HEK293 (cell line): ENCODE results near the gene VIP.

ENCODE experiments used
- CTCF ChIA-PET: fragments of 350-600 bp; formaldehyde crosslinking; extraction: SDS; loops from one replicate; lab custom pipeline; 2021; ENCODE audit warnings: antibody characterized with exemption; lab: Yijun Ruan, JAX
- POLR2A ChIA-PET: fragments of 300-600 bp; formaldehyde crosslinking; extraction: SDS; loops from one replicate; lab custom pipeline; 2020; ENCODE audit warnings: antibody characterized with exemption, inconsistent platforms; lab: Yijun Ruan, JAX
- H3K27ac ChIP-seq: fragments of 200-500 bp; sonication (Bioruptor generic); 2 replicates; pipeline ENCODE4 v1.5.1; 2014; ENCODE audit warnings: low read depth, low read length, control low read depth, inconsistent platforms; ENCODE audit errors: extremely low read depth
- H3K36me3 ChIP-seq, 2 experiments: fragments of 200-500 bp in 1 of 2; sonication (Bioruptor generic) in 1 of 2; 1 replicate in 1 of 2; 2 replicates in 1 of 2; pipeline ENCODE4 v1.5.1; 2014 to 2017; ENCODE audit warnings: inconsistent platforms in 2 of 2, low read length in 2 of 2; ENCODE audit not compliant: control insufficient read depth in 2 of 2, insufficient read depth in 1 of 2
- H3K4me1 ChIP-seq: fragments of 200-500 bp; sonication (Bioruptor generic); 2 replicates; pipeline ENCODE4 v1.5.1; 2014; ENCODE audit warnings: mild to moderate bottlenecking, low read length, inconsistent platforms; ENCODE audit not compliant: control insufficient read depth, insufficient read depth
- H3K4me3 ChIP-seq: 2 replicates; pipeline ENCODE4 v1.5.1; 2011; ENCODE audit warnings: low read depth, mild to moderate bottlenecking, control low read depth, low read length, moderate library complexity
- H3K9me3 ChIP-seq: fragments of 200-500 bp; sonication (Bioruptor generic); 2 replicates; pipeline ENCODE4 v1.5.1; 2014; ENCODE audit warnings: low read depth, low read length, inconsistent platforms; ENCODE audit not compliant: control insufficient read depth, insufficient read depth
- PRDM6 ChIP-seq: fragments of 450-650 bp; formaldehyde crosslinking; IDR thresholded peaks from 2 replicates; pipeline ENCODE4 v1.5.1; 2017; ENCODE audit warnings: missing biosample characterization, missing genetic modification characterization
- REST ChIP-seq: fragments of 450-650 bp; formaldehyde crosslinking; IDR thresholded peaks from 2 replicates; pipeline ENCODE4 v1.5.1; 2016; ENCODE audit warnings: missing biosample characterization, missing genetic modification characterization
- SCRT2 ChIP-seq: fragments of 450-650 bp; formaldehyde crosslinking; IDR thresholded peaks from 2 replicates; pipeline ENCODE4 v1.5.1; 2016; ENCODE audit warnings: missing biosample characterization, missing genetic modification characterization
- ZNF654 ChIP-seq: fragments of 450-650 bp; formaldehyde crosslinking; IDR thresholded peaks from 2 replicates; pipeline ENCODE4 v1.5.1; 2016; ENCODE audit warnings: low read depth, missing biosample characterization, missing genetic modification characterization
- ZNF777 ChIP-seq: fragments of 450-650 bp; formaldehyde crosslinking; IDR thresholded peaks from 2 replicates; pipeline ENCODE4 v1.5.1; 2017; ENCODE audit warnings: missing biosample characterization, missing genetic modification characterization, borderline replicate concordance
- TF ChIP-seq, protein P1 (sequence below): fragments of 450-650 bp; formaldehyde crosslinking; IDR thresholded peaks from 2 replicates; pipeline ENCODE4 v1.5.1; 2017; ENCODE audit warnings: missing biosample characterization, mild to moderate bottlenecking, missing genetic modification characterization, moderate library complexity
- TF ChIP-seq, protein P2 (sequence below): fragments of 450-650 bp; formaldehyde crosslinking; IDR thresholded peaks from 2 replicates; pipeline ENCODE4 v1.5.1; 2016; ENCODE audit warnings: missing biosample characterization, missing genetic modification characterization, low read depth

The VIP gene

DNA sequence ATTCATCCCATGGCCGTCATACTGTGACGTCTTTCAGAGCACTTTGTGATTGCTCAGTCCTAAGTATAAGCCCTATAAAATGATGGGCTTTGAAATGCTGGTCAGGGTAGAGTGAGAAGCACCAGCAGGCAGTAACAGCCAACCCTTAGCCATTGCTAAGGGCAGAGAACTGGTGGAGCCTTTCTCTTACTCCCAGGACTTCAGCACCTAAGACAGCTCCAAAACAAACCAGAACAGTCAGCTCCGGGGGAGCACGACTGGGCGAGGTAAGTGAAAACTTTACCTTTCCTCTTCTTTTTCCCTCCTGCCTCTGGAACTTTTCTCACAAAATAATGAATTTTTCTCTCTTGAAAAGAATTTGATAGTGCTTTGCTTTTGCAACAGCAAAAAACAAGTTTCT lies at the start of gene VIP:
VIP (plus strand) TSS at position 104 of the 400 bp plus-strand sequence. CDS start 1,381 bp downstream, outside the sequence.
- TF ChIP-seq REST, result peak; percentile 92
- TF ChIP-seq, protein P1, sequence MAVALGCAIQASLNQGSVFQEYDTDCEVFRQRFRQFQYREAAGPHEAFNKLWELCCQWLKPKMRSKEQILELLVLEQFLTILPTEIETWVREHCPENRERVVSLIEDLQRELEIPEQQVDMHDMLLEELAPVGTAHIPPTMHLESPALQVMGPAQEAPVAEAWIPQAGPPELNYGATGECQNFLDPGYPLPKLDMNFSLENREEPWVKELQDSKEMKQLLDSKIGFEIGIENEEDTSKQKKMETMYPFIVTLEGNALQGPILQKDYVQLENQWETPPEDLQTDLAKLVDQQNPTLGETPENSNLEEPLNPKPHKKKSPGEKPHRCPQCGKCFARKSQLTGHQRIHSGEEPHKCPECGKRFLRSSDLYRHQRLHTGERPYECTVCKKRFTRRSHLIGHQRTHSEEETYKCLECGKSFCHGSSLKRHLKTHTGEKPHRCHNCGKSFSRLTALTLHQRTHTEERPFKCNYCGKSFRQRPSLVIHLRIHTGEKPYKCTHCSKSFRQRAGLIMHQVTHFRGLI, result no peak
- POLR2A ChIA-PET, result no interaction called here
- CTCF ChIA-PET, result interaction anchor here (3.8 kb wide), 1 partner anchor 197 kb away, joined by 30 read pairs; no protein-coding TSS in a partner anchor
- no peak within 1 kb of the TSS for H3K27ac ChIP-seq
- no peaks in the 10 kb centered on the region for H3K36me3 ChIP-seq
- H3K9me3 ChIP-seq, result no peaks in the 10 kb centered on the region
- no peaks in the 10 kb centered on the region for H3K4me1 ChIP-seq
- H3K4me3 ChIP-seq, result no peak within 1 kb of the TSS

DNA sequence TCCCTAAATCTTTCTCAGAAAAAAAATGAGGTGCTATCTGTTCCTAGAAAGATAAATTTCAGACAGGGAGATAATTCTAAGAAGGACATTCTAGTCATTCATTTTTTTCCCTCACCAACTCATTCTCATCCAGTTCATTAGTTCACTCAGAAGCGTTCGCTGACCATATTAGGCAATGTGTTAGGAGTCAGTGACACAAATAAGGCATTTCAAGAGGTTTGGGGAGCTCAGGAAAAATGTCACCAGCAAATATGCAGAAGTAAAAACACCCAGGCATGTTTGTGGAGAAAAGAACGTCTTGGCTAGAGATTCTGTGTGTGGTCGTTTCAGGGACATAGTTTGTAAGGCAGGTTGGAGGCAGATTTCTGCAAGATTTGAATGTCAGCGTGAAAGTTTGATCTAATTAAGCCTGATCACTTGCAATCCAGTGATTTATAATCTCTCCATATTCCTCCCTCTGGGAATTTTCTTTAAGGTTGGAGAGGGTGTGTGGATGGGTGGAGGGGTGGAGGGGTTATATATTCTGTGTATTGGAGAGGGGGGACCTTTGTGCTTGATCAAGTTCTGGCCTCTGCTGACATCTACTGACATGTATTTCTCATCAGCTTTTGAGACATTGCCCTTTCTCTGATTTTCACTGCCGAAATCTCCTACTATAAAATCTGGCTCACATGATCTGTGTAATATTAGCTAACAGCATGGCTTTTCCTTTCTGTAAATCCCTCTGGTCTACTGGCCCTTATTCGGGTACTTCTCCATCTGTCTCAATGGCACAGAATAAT lies 49.3 kb upstream of the VIP start:
- CTCF ChIA-PET, result interaction anchor here (0.6 to 2.0 kb wide), 6 partner anchors 13 to 247 kb away, joined by 3 to 8 read pairs (median 3); no protein-coding TSS in a partner anchor
- POLR2A ChIA-PET, result interaction anchor here (0.6 kb wide), 1 partner anchor 1028 kb away, joined by 5 read pairs; no protein-coding TSS in a partner anchor

More for the DNA sequence above, 49.3 kb upstream of the VIP start:
- TF ChIP-seq SCRT2 (tag by site-specific recombination) (no peak), PRDM6 (tag by site-specific recombination) (no peak), ZNF654 (tag by site-specific recombination) (peak; percentile 47), ZNF777 (tag by site-specific recombination) (no peak)
- TF ChIP-seq, protein P2, sequence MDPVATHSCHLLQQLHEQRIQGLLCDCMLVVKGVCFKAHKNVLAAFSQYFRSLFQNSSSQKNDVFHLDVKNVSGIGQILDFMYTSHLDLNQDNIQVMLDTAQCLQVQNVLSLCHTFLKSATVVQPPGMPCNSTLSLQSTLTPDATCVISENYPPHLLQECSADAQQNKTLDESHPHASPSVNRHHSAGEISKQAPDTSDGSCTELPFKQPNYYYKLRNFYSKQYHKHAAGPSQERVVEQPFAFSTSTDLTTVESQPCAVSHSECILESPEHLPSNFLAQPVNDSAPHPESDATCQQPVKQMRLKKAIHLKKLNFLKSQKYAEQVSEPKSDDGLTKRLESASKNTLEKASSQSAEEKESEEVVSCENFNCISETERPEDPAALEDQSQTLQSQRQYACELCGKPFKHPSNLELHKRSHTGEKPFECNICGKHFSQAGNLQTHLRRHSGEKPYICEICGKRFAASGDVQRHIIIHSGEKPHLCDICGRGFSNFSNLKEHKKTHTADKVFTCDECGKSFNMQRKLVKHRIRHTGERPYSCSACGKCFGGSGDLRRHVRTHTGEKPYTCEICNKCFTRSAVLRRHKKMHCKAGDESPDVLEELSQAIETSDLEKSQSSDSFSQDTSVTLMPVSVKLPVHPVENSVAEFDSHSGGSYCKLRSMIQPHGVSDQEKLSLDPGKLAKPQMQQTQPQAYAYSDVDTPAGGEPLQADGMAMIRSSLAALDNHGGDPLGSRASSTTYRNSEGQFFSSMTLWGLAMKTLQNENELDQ (tag by site-specific recombination), result no peak
- Histone ChIP-seq H3K4me1 (no peaks in the 10 kb centered on the region), H3K27ac (no peak overlapping the region), H3K36me3 (no peaks in the 10 kb centered on the region), H3K9me3 (no peaks in the 10 kb centered on the region), H3K4me3 (no peak overlapping the region)
